H9 (cell line): ENCODE data around the gene FLACC1. TPM values are rescaled to one million over a fixed set of nuclear protein-coding genes. Genes with fewer than 3 reads are reported as not detected.

Experiments used
- DNase-seq: peaks from one replicate; pipeline ENCODE4 v3.0.0-alpha.2; 2017
- H2AFZ ChIP-seq: one replicate; pipeline ENCODE4 v1.6.1; 2013; ENCODE audit warnings: mild to moderate bottlenecking, low read length, control low read depth, moderate library complexity
- H2AK5ac ChIP-seq: 2 replicates; pipeline ENCODE4 v1.6.1; 2013; ENCODE audit warnings: low read length, control low read depth, mixed read lengths; ENCODE audit not compliant: insufficient read length
- H2BK120ac ChIP-seq: one replicate; pipeline ENCODE4 v1.6.1; 2013; ENCODE audit warnings: low read depth, mild to moderate bottlenecking, low read length, control low read depth, inconsistent platforms; ENCODE audit not compliant: poor library complexity, severe bottlenecking
- H2BK12ac ChIP-seq: 2 replicates; pipeline ENCODE4 v1.6.1; 2013; ENCODE audit warnings: low read length, control low read depth, mixed read lengths, low read depth; ENCODE audit not compliant: insufficient read length
- H2BK15ac ChIP-seq: 2 replicates; pipeline ENCODE4 v1.6.1; 2013; ENCODE audit warnings: low read depth, low read length, control low read depth
- H2BK20ac ChIP-seq: one replicate; pipeline ENCODE4 v1.6.1; 2013; ENCODE audit warnings: low read depth, mild to moderate bottlenecking, low read length, control low read depth, inconsistent platforms; ENCODE audit not compliant: poor library complexity, severe bottlenecking
- H2BK5ac ChIP-seq: 2 replicates; pipeline ENCODE4 v1.6.1; 2013; ENCODE audit warnings: low read length, control low read depth, mixed read lengths; ENCODE audit not compliant: insufficient read length
- H3K14ac ChIP-seq: 2 replicates; pipeline ENCODE4 v1.6.1; 2013; ENCODE audit warnings: low read length, control low read depth; ENCODE audit not compliant: insufficient read depth
- H3K18ac ChIP-seq: 2 replicates; pipeline ENCODE4 v1.6.1; 2013; ENCODE audit warnings: low read depth, mild to moderate bottlenecking, mixed read lengths, low read length, control low read depth; ENCODE audit not compliant: insufficient read length
- H3K23ac ChIP-seq: 2 replicates; pipeline ENCODE4 v1.6.1; 2013; ENCODE audit warnings: low read length, control low read depth, mixed read lengths, low read depth; ENCODE audit not compliant: insufficient read length
- H3K23me2 ChIP-seq: 2 replicates; pipeline ENCODE4 v1.6.1; 2013; ENCODE audit warnings: low read depth, mild to moderate bottlenecking, mixed read lengths, low read length, control low read depth; ENCODE audit not compliant: insufficient read length, poor library complexity, severe bottlenecking
- H3K27ac ChIP-seq: 2 replicates; pipeline ENCODE4 v1.5.1; 2013; ENCODE audit warnings: low read length, control low read depth, mixed read lengths, low read depth; ENCODE audit not compliant: insufficient read length
- H3K27me3 ChIP-seq: 2 replicates; pipeline ENCODE4 v1.6.1; 2013; ENCODE audit warnings: low read length, control low read depth, inconsistent platforms; ENCODE audit not compliant: insufficient read depth
- H3K4ac ChIP-seq: 2 replicates; pipeline ENCODE4 v1.6.1; 2013; ENCODE audit warnings: low read depth, mild to moderate bottlenecking, control low read depth, inconsistent platforms, low read length, moderate library complexity
- H3K4me1 ChIP-seq: 2 replicates; pipeline ENCODE4 v1.6.1; 2013; ENCODE audit warnings: low read length, control low read depth, inconsistent platforms; ENCODE audit not compliant: insufficient read depth
- H3K4me2 ChIP-seq: 2 replicates; pipeline ENCODE4 v1.6.1; 2013; ENCODE audit warnings: low read length, control low read depth, mixed read lengths; ENCODE audit not compliant: insufficient read length, insufficient read depth
- H3K56ac ChIP-seq: 2 replicates; pipeline ENCODE4 v1.6.1; 2013; ENCODE audit warnings: low read depth, mild to moderate bottlenecking, mixed read lengths, low read length, control low read depth; ENCODE audit not compliant: insufficient read length
- H3K79me1 ChIP-seq: 2 replicates; pipeline ENCODE4 v1.6.1; 2013; ENCODE audit warnings: low read depth, mild to moderate bottlenecking, moderate library complexity, low read length, control low read depth, inconsistent platforms; ENCODE audit not compliant: insufficient read depth, poor library complexity, severe bottlenecking
- H3K79me2 ChIP-seq: 2 replicates; pipeline ENCODE4 v1.6.1; 2013; ENCODE audit warnings: low read length, control low read depth, inconsistent platforms; ENCODE audit not compliant: insufficient read depth
- H3K9ac ChIP-seq: 2 replicates; pipeline ENCODE4 v1.6.1; 2013; ENCODE audit warnings: low read length, control low read depth, mixed read lengths; ENCODE audit not compliant: insufficient read length; ENCODE audit errors: extremely low read depth
- H3K9me3 ChIP-seq: one replicate; pipeline ENCODE4 v1.6.1; 2013; ENCODE audit warnings: low read depth, low read length, inconsistent platforms; ENCODE audit not compliant: control insufficient read depth
- H3T11ph ChIP-seq: one replicate; pipeline ENCODE4 v1.6.1; 2013; ENCODE audit warnings: mild to moderate bottlenecking, low read length, control low read depth, inconsistent platforms
- H4K20me1 ChIP-seq: one replicate; pipeline ENCODE4 v1.6.1; 2013; ENCODE audit not compliant: control insufficient read depth, insufficient read length, insufficient read depth
- H4K5ac ChIP-seq: 2 replicates; pipeline ENCODE4 v1.6.1; 2013; ENCODE audit warnings: low read depth, mild to moderate bottlenecking, mixed read lengths, low read length, control low read depth; ENCODE audit not compliant: insufficient read length
- H4K8ac ChIP-seq: replicated peaks from 2 replicates; pipeline ENCODE4 v1.6.1; 2013; ENCODE audit warnings: low read length, control low read depth, mixed read lengths, low read depth; ENCODE audit not compliant: insufficient read length
- H4K91ac ChIP-seq: 2 replicates; pipeline ENCODE4 v1.6.1; 2013; ENCODE audit warnings: low read depth, mild to moderate bottlenecking, moderate library complexity, mixed read lengths, low read length, control low read depth; ENCODE audit not compliant: insufficient read length
- H3K27ac Mint-ChIP-seq, 3 experiments: 2 replicates in 2 of 3; 3 replicates in 1 of 3; pipeline ENCODE4 v1.8.0; 2020 to 2021; ENCODE audit warnings: mixed read lengths in 3 of 3, mild to moderate bottlenecking in 1 of 3, moderate library complexity in 1 of 3
- H3K27me3 Mint-ChIP-seq: 2 replicates; pipeline ENCODE4 v1.8.0; 2021; ENCODE audit warnings: low read depth, mild to moderate bottlenecking, moderate library complexity, mixed read lengths
- H3K36me3 Mint-ChIP-seq, 3 experiments: 2 replicates in 2 of 3; 3 replicates in 1 of 3; pipeline ENCODE4 v1.8.0; 2020 to 2021; ENCODE audit warnings: low read depth in 3 of 3, mixed read lengths in 3 of 3; ENCODE audit not compliant: insufficient read depth in 1 of 3
- H3K4me1 Mint-ChIP-seq, 2 experiments: 2 replicates each; pipeline ENCODE4 v1.8.0; 2020; ENCODE audit warnings: mixed read lengths in 2 of 2
- H3K4me3 Mint-ChIP-seq, 2 experiments: 2 replicates in 1 of 2; 3 replicates in 1 of 2; pipeline ENCODE4 v1.8.0; 2020 to 2021; ENCODE audit warnings: mild to moderate bottlenecking in 2 of 2, mixed read lengths in 2 of 2, moderate library complexity in 1 of 2
- H3K9me3 Mint-ChIP-seq, 2 experiments: 2 replicates in 1 of 2; 3 replicates in 1 of 2; pipeline ENCODE4 v1.8.0; 2020; ENCODE audit warnings: mild to moderate bottlenecking in 2 of 2, mixed read lengths in 2 of 2, moderate library complexity in 1 of 2
- WGBS: extraction: QIAGEN DNeasy Blood & Tissue Kit; methylation state at CpG from one replicate; pipeline ENCODE4 v1.1.7; 2013; ENCODE audit warnings: missing lambda C conversion rate, low lambda C conversion rate, mixed read lengths; ENCODE audit not compliant: insufficient read length; ENCODE audit errors: extremely low coverage; 5-methylcytosine and 5-hydroxymethylcytosine counted together
- total RNA-seq: library from RNA; stranded (reverse); gene quantifications from 2 replicates; pipeline ENCODE4 v1.2.1, GENCODE V29; 2021
- TF ChIP-seq, protein P1 (sequence below): fragments of 200-600 bp; sonication (generic); conservative IDR thresholded peaks from 3 replicates; pipeline ENCODE4 v1.8.0; 2021; ENCODE audit warnings: antibody characterized with exemption, mild to moderate bottlenecking

FLACC1 gene
- total RNA-seq, 1 experiment from 2014 or later, result 0.42 TPM

DNA sequence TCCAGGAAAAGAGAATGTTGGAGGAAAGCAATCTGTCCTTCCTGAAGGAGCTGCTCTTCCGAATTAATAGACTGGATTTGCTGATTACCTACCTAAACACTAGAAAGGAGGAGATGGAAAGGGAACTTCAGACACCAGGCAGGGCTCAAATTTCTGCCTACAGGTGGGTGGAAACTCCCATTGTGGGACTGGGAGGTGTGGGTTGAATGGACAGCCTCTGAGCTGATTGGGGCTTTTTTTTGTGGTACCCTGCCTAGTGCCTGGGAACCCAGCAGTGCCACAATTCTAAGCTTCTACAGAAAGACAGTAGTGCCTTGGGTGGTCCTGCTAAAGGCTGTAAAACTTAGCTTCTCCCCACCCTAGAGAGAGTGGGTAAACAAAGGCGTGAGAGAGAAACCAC lies 90.5 kb downstream of the FLACC1 start:
- TF ChIP-seq, protein P1, sequence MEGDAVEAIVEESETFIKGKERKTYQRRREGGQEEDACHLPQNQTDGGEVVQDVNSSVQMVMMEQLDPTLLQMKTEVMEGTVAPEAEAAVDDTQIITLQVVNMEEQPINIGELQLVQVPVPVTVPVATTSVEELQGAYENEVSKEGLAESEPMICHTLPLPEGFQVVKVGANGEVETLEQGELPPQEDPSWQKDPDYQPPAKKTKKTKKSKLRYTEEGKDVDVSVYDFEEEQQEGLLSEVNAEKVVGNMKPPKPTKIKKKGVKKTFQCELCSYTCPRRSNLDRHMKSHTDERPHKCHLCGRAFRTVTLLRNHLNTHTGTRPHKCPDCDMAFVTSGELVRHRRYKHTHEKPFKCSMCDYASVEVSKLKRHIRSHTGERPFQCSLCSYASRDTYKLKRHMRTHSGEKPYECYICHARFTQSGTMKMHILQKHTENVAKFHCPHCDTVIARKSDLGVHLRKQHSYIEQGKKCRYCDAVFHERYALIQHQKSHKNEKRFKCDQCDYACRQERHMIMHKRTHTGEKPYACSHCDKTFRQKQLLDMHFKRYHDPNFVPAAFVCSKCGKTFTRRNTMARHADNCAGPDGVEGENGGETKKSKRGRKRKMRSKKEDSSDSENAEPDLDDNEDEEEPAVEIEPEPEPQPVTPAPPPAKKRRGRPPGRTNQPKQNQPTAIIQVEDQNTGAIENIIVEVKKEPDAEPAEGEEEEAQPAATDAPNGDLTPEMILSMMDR, result no peak
- no peak overlapping the region for H2AFZ ChIP-seq
- no CpG with 5 or more reads among the region's 2 CpGs for WGBS
- no peak overlapping the region for H3K4me3 Mint-ChIP-seq
- H3K9me3 Mint-ChIP-seq, result no peaks in the 10 kb centered on the region
- no peak overlapping the region for H2BK5ac ChIP-seq
- no peak overlapping the region for H3K14ac ChIP-seq
- no peak overlapping the region for H3K4me2 ChIP-seq
- H3K4me1 ChIP-seq, result no peaks in the 10 kb centered on the region
- H3K9me3 ChIP-seq, result no peaks in the 10 kb centered on the region
- no peaks in the 10 kb centered on the region for H3K79me1 ChIP-seq
- no peak overlapping the region for H2BK15ac ChIP-seq
- no peak overlapping the region for H3K4ac ChIP-seq
- no peak overlapping the region for H3K9ac ChIP-seq
- H4K5ac ChIP-seq, result no peak overlapping the region
- H2AK5ac ChIP-seq, result no peak overlapping the region
- no peaks in the 10 kb centered on the region for H3K36me3 Mint-ChIP-seq
- no peak overlapping the region for H4K91ac ChIP-seq
- H3K56ac ChIP-seq, result no peak overlapping the region
- no peak for DNase-seq
- peaks cover 0 to 8% of the 10 kb centered on the region in 2 experiments; a peak in 2 of 4 replicates for H3K4me1 Mint-ChIP-seq
- no peak overlapping the region for H2BK120ac ChIP-seq
- no peaks in the 10 kb centered on the region for H3K27me3 ChIP-seq
- no peak overlapping the region for H2BK12ac ChIP-seq
- H3K27me3 Mint-ChIP-seq, result no peaks in the 10 kb centered on the region
- H3K18ac ChIP-seq, result no peak overlapping the region
- no peak overlapping the region for H3K23ac ChIP-seq
- no peak overlapping the region for H4K8ac ChIP-seq
- H2BK20ac ChIP-seq, result no peak overlapping the region
- H3K27ac Mint-ChIP-seq, result no peak overlapping the region; a peak in 2 of 7 replicates
- H4K20me1 ChIP-seq, result no peaks in the 10 kb centered on the region
- H3K79me2 ChIP-seq, result no peaks in the 10 kb centered on the region
- H3K27ac ChIP-seq, result no peak overlapping the region
- no peak overlapping the region for H3T11ph ChIP-seq
- H3K23me2 ChIP-seq, result no peaks in the 10 kb centered on the region
